IMR-90 (cell line): ENCODE data around the gene TMEM158. TPM values are rescaled to one million over a fixed set of nuclear protein-coding genes. Genes with fewer than 3 reads are reported as not detected.

Experiments used
- ATAC-seq: fragments of 200-7000 bp; cut with Tn5 transposase; 2 replicates; pipeline ENCODE4 v1.9.1; 2020; ENCODE audit warnings: low read depth, mild to moderate bottlenecking, moderate library complexity
- BruUV-seq: library from RNA; stranded (reverse); fragments of 400-500 nt; replicated peaks from 2 replicates; lab custom pipeline; 2021; lab: Mats Ljungman, UMichigan
- CTCF ChIA-PET: fragments of 300-600 bp; formaldehyde crosslinking; extraction: SDS; loops from one replicate; lab custom pipeline; 2021; ENCODE audit warnings: antibody characterized with exemption; lab: Yijun Ruan, JAX
- POLR2A ChIA-PET: fragments of 300-600 bp; sonication (Branson Sonifier 250); formaldehyde crosslinking; loops from one replicate; lab custom pipeline; 2022; ENCODE audit warnings: antibody characterized with exemption; ENCODE audit not compliant: unreplicated experiment; lab: Charles Lee
- DNase-seq: peaks from one replicate; pipeline ENCODE4 v3.0.0; 2013
- H2AFZ ChIP-seq: replicated peaks from 2 replicates; pipeline ENCODE3; 2013; ENCODE audit warnings: low read length, mild to moderate bottlenecking; ENCODE audit not compliant: poor library complexity
- H2AK5ac ChIP-seq: 2 replicates; pipeline ENCODE4 v1.6.1; 2013; ENCODE audit warnings: low read depth, low read length, inconsistent platforms
- H2AK9ac ChIP-seq: replicated peaks from 2 replicates; pipeline ENCODE3; 2013; ENCODE audit warnings: mild to moderate bottlenecking, low read depth, low read length, moderate library complexity; ENCODE audit not compliant: poor library complexity
- H2BK120ac ChIP-seq: 2 replicates; pipeline ENCODE4 v1.6.1; 2013; ENCODE audit warnings: low read depth, low read length, inconsistent platforms
- H2BK15ac ChIP-seq: 3 replicates; pipeline ENCODE4 v1.6.1; 2013; ENCODE audit warnings: low read depth, low read length, inconsistent platforms
- H2BK20ac ChIP-seq: 2 replicates; pipeline ENCODE4 v1.6.1; 2013; ENCODE audit warnings: low read depth, mild to moderate bottlenecking, inconsistent platforms, low read length, moderate library complexity
- H2BK5ac ChIP-seq: 2 replicates; pipeline ENCODE4 v1.6.1; 2013; ENCODE audit warnings: mild to moderate bottlenecking, low read depth, low read length, inconsistent platforms; ENCODE audit not compliant: poor library complexity, severe bottlenecking
- H3K14ac ChIP-seq: replicated peaks from 2 replicates; pipeline ENCODE4 v1.6.1; 2013; ENCODE audit warnings: low read depth, low read length, inconsistent platforms
- H3K18ac ChIP-seq: 2 replicates; pipeline ENCODE4 v1.6.1; 2013; ENCODE audit warnings: low read depth, low read length, control low read depth
- H3K23ac ChIP-seq: 2 replicates; pipeline ENCODE4 v1.6.1; 2013; ENCODE audit warnings: low read depth, low read length, inconsistent platforms
- H3K27ac ChIP-seq: 2 replicates; pipeline ENCODE4 v1.5.1; 2013; ENCODE audit warnings: mild to moderate bottlenecking, control low read depth, low read length; ENCODE audit not compliant: insufficient read depth
- H3K27me3 ChIP-seq: 2 replicates; pipeline ENCODE4 v1.6.1; 2013; ENCODE audit warnings: low read length; ENCODE audit not compliant: control insufficient read depth, insufficient read depth
- H3K36me3 ChIP-seq: 2 replicates; pipeline ENCODE4 v1.6.1; 2013; ENCODE audit warnings: low read length, mixed read lengths; ENCODE audit not compliant: control insufficient read depth, insufficient read depth
- H3K4ac ChIP-seq: 2 replicates; pipeline ENCODE4 v1.6.1; 2013; ENCODE audit warnings: low read depth, low read length, inconsistent platforms
- H3K4me1 ChIP-seq: 2 replicates; pipeline ENCODE4 v1.6.1; 2013; ENCODE audit warnings: low read length, mixed read lengths; ENCODE audit not compliant: control insufficient read depth, insufficient read depth
- H3K4me2 ChIP-seq: 2 replicates; pipeline ENCODE4 v1.6.1; 2013; ENCODE audit warnings: low read depth, mild to moderate bottlenecking, control low read depth, low read length, moderate library complexity
- H3K4me3 ChIP-seq: 2 replicates; pipeline ENCODE4 v1.5.1; 2013; ENCODE audit warnings: low read depth, mild to moderate bottlenecking, control low read depth, low read length, moderate library complexity; ENCODE audit not compliant: insufficient read depth
- H3K56ac ChIP-seq: 2 replicates; pipeline ENCODE4 v1.6.1; 2013; ENCODE audit warnings: low read length, inconsistent platforms; ENCODE audit not compliant: insufficient read depth; ENCODE audit errors: extremely low read depth
- H3K79me1 ChIP-seq, 2 experiments: 2 replicates each; pipeline ENCODE4 v1.6.1; 2013; ENCODE audit warnings: low read length in 2 of 2, inconsistent platforms in 1 of 2, low read depth in 1 of 2
- H3K9ac ChIP-seq: 2 replicates; pipeline ENCODE4 v1.6.1; 2013; ENCODE audit warnings: low read depth, low read length, control low read depth
- H3K9me1 ChIP-seq: 2 replicates; pipeline ENCODE4 v1.6.1; 2013; ENCODE audit warnings: low read length, inconsistent platforms; ENCODE audit not compliant: insufficient read depth
- H3K9me3 ChIP-seq: 2 replicates; pipeline ENCODE4 v1.6.1; 2013; ENCODE audit warnings: low read length; ENCODE audit not compliant: control insufficient read depth, insufficient read depth
- H4K20me1 ChIP-seq: 2 replicates; pipeline ENCODE4 v1.6.1; 2013; ENCODE audit warnings: low read length, inconsistent platforms; ENCODE audit not compliant: insufficient read depth
- H4K5ac ChIP-seq: 2 replicates; pipeline ENCODE4 v1.6.1; 2013; ENCODE audit warnings: mild to moderate bottlenecking, low read depth, low read length, control low read depth
- H4K8ac ChIP-seq, 2 experiments: 2 replicates each; pipeline ENCODE4 v1.6.1; 2013; ENCODE audit warnings: low read depth in 2 of 2, low read length in 2 of 2, control low read depth in 1 of 2, inconsistent platforms in 1 of 2
- H4K91ac ChIP-seq: 2 replicates; pipeline ENCODE4 v1.6.1; 2013; ENCODE audit warnings: low read depth, low read length, inconsistent platforms; ENCODE audit not compliant: insufficient read depth
- BHLHE40 ChIP-seq: fragments of 150-350 bp; IDR thresholded peaks from 2 replicates; pipeline ENCODE4 v1.6.1; 2016; ENCODE audit warnings: mild to moderate bottlenecking, low read depth, low read length
- CEBPB ChIP-seq: IDR thresholded peaks from 2 replicates; pipeline ENCODE4 v1.6.1; 2012; ENCODE audit warnings: low read depth, low read length, improper control_type of control experiment
- CHD1 ChIP-seq: IDR thresholded peaks from 2 replicates; pipeline ENCODE4 v1.6.1; 2012; ENCODE audit warnings: low read depth, low read length, improper control_type of control experiment
- NFE2L2 ChIP-seq: fragments of 150-350 bp; IDR thresholded peaks from 2 replicates; pipeline ENCODE4 v1.6.1; 2016; ENCODE audit warnings: low read depth, mild to moderate bottlenecking, low read length
- RAD21 ChIP-seq: IDR thresholded peaks from 2 replicates; pipeline ENCODE4 v1.6.1; 2012; ENCODE audit warnings: low read length, improper control_type of control experiment
- RCOR1 ChIP-seq: IDR thresholded peaks from 2 replicates; pipeline ENCODE4 v1.6.1; 2012; ENCODE audit warnings: mild to moderate bottlenecking, low read length, improper control_type of control experiment; ENCODE audit not compliant: insufficient replicate concordance
- RFX5 ChIP-seq: IDR thresholded peaks from 2 replicates; pipeline ENCODE4 v1.8.0; 2012; ENCODE audit warnings: low read depth, mild to moderate bottlenecking, low read length, moderate library complexity
- SMC3 ChIP-seq: fragments of 150-350 bp; IDR thresholded peaks from 2 replicates; pipeline ENCODE4 v1.6.1; 2016; ENCODE audit warnings: low read depth, mild to moderate bottlenecking, antibody characterized with exemption, low read length, moderate library complexity
- WGBS, 2 experiments: methylation state at CpG; one replicate each; pipeline versions ENCODE4 v1.1.5 to v1.1.7; 2013; ENCODE audit warnings: missing lambda C conversion rate in 2 of 2; ENCODE audit not compliant: insufficient read length in 1 of 2; ENCODE audit errors: extremely low coverage in 2 of 2; 5-methylcytosine and 5-hydroxymethylcytosine counted together
- dilution Hi-C: fragments of 300-500 bp; cut with HindIII; formaldehyde crosslinking; loops from one replicate; pipeline ENCODE4 v1.14.3; 2018; ENCODE audit warnings: low sequenced_read_pairs; ENCODE audit not compliant: unreplicated experiment
- in situ Hi-C: fragments of 300-500 bp; cut with MboI; formaldehyde crosslinking; loops from 3 replicates; pipeline ENCODE4 v1.14.3; 2019; ENCODE audit warnings: low sequenced_read_pairs, inconsistent platforms, mixed read lengths
- intact Hi-C: fragments of 100-400 bp; cut with micrococcal nuclease; formaldehyde crosslinking; loops from 2 replicates; pipeline ENCODE4 v1.10.0; 2022
- polyA plus RNA-seq, 3 experiments: library from polyadenylated mRNA; depleted of rRNA; stranded (reverse); fragments of >200 nt; gene quantifications; 2 replicates each; pipeline ENCODE4 v1.2.3, GENCODE V29; 2012; ENCODE audit warnings: low replicate concordance in 1 of 3
- total RNA-seq: library from RNA; depleted of rRNA; stranded (reverse); fragments of >200 nt; gene quantifications from 2 replicates; pipeline ENCODE4 v1.2.3, GENCODE V29; 2012
- TF ChIP-seq, protein P1 (sequence below): fragments of 150-350 bp; IDR thresholded peaks from 2 replicates; pipeline ENCODE4 v1.6.1; 2016; ENCODE audit warnings: low read depth, mild to moderate bottlenecking, low read length, moderate library complexity, borderline replicate concordance
- TF ChIP-seq, protein P2 (sequence below): conservative IDR thresholded peaks from 2 replicates; pipeline ENCODE4 v1.5.1; 2012; ENCODE audit warnings: mild to moderate bottlenecking, low read depth, low read length, improper control_type of control experiment
- TF ChIP-seq, protein P3 (sequence below): fragments of 150-350 bp; IDR thresholded peaks from 2 replicates; pipeline ENCODE4 v1.6.1; 2017; ENCODE audit warnings: mild to moderate bottlenecking, antibody characterized with exemption, low read length, low read depth

The TMEM158 gene
- total and polyA plus RNA-seq, 2 of the 4 experiments (the other 2 are of a cell fraction): 1.6 to 16.4 TPM

DNA sequence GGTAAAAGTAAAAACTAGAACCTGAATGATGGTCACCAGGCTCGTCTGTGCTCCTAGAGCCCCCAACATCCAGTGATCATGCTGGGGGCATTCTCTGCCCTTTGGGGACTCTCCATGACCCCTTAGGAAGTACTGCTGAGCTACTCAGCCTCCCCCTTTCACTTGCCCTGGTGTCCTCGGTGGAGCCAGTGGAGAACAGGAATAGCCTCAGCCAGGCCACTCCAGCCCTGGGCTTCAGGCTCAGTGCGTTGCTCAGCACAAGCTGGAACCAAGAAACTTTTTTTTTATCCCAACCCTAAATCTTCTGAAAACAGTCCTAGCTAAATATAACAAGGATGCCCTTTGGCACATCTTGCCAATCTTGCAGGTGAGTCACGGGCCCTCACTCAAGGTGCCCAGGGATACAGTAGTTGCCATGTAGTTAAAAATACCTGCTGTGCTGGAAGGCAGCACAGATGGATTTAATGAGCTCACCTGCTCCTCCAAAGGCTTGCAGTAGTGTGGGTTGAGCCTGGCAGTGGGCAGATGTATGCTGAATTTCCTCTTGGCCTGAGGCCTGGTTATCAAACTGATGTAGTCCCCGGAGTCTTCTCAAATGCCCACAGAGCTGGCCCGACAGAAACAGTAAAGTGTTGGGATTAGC, 46.9 kb upstream of the TMEM158 start:
- intact Hi-C loops: loop anchor here (1.0 kb wide), 1 partner anchor 11 kb away; no protein-coding TSS in a partner anchor
- Histone ChIP-seq H3K9me3 (peaks cover 6% of the 10 kb centered on the region), H3K9me1 (peaks cover 4% of the 10 kb centered on the region), H2AFZ (no peak overlapping the region), H3K18ac (no peak overlapping the region; the same call in 1 of the 2 replicates), H4K5ac (no peak overlapping the region), H2BK120ac (no peak overlapping the region), H4K91ac (no peak overlapping the region), H2AK9ac (no peak overlapping the region), H4K20me1 (no peaks in the 10 kb centered on the region), H3K9ac (no peak overlapping the region), H3K4me2 (no peak overlapping the region), H2BK5ac (no peak overlapping the region), H3K23ac (no peak overlapping the region), H3K4me3 (no peak overlapping the region), H3K36me3 (no peaks in the 10 kb centered on the region), H3K27me3 (no peaks in the 10 kb centered on the region), H3K4me1 (peaks cover 7% of the 10 kb centered on the region), H3K56ac (no peak overlapping the region), H3K79me1 (no peaks in the 10 kb centered on the region), H3K27ac (no peak overlapping the region), H2BK20ac (no peak overlapping the region; the same call in 1 of the 2 replicates), H2BK15ac (no peak overlapping the region), H2AK5ac (no peak overlapping the region), H4K8ac (no peak overlapping the region), H3K4ac (no peak overlapping the region), H3K14ac (no peak overlapping the region)
- ChIA-PET CTCF (no interaction called here), POLR2A (no interaction called here)
- TF ChIP-seq, protein P1, sequence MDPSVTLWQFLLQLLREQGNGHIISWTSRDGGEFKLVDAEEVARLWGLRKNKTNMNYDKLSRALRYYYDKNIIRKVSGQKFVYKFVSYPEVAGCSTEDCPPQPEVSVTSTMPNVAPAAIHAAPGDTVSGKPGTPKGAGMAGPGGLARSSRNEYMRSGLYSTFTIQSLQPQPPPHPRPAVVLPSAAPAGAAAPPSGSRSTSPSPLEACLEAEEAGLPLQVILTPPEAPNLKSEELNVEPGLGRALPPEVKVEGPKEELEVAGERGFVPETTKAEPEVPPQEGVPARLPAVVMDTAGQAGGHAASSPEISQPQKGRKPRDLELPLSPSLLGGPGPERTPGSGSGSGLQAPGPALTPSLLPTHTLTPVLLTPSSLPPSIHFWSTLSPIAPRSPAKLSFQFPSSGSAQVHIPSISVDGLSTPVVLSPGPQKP: no peak
- TF ChIP-seq RCOR1: no peak
- TF ChIP-seq, protein P2, sequence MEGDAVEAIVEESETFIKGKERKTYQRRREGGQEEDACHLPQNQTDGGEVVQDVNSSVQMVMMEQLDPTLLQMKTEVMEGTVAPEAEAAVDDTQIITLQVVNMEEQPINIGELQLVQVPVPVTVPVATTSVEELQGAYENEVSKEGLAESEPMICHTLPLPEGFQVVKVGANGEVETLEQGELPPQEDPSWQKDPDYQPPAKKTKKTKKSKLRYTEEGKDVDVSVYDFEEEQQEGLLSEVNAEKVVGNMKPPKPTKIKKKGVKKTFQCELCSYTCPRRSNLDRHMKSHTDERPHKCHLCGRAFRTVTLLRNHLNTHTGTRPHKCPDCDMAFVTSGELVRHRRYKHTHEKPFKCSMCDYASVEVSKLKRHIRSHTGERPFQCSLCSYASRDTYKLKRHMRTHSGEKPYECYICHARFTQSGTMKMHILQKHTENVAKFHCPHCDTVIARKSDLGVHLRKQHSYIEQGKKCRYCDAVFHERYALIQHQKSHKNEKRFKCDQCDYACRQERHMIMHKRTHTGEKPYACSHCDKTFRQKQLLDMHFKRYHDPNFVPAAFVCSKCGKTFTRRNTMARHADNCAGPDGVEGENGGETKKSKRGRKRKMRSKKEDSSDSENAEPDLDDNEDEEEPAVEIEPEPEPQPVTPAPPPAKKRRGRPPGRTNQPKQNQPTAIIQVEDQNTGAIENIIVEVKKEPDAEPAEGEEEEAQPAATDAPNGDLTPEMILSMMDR: no peak
- TF ChIP-seq CEBPB: no peak
- TF ChIP-seq RFX5: no peak
- TF ChIP-seq NFE2L2: no peak
- no peak for TF ChIP-seq CHD1
- TF ChIP-seq RAD21: no peak
- TF ChIP-seq BHLHE40: no peak
- TF ChIP-seq, protein P3, sequence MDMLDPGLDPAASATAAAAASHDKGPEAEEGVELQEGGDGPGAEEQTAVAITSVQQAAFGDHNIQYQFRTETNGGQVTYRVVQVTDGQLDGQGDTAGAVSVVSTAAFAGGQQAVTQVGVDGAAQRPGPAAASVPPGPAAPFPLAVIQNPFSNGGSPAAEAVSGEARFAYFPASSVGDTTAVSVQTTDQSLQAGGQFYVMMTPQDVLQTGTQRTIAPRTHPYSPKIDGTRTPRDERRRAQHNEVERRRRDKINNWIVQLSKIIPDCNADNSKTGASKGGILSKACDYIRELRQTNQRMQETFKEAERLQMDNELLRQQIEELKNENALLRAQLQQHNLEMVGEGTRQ: no peak
- TF ChIP-seq SMC3: no peak
- dilution Hi-C loops: no loop called here
- in situ Hi-C loops: no loop called here
- no peak for DNase-seq
- no TSS peak for BruUV-seq
- WGBS, 2 experiments: 93% methylated on average over 2 of the region's 6 CpGs; no CpG with 5 or more reads in 1 of the 2 experiments
- ATAC-seq: no peak
